Uterus (tissue), 2 donors: Measurements from ENCODE around the gene PLB1.

Experiments used
- CTCF ChIP-seq, 4 experiments: fragments of 200-600 bp in 2 of 4; fragments of 450-650 bp in 2 of 4; sonication (generic) in 2 of 4; IDR thresholded peaks; one replicate each; pipeline ENCODE4 v1.5.1; 2016 to 2019; ENCODE audit warnings: antibody characterized with exemption in 4 of 4, mild to moderate bottlenecking in 2 of 4, moderate library complexity in 1 of 4
- POLR2A ChIP-seq, 2 donors: fragments of 450-650 bp; IDR thresholded peaks; one replicate each; pipeline ENCODE4 v1.6.1; 2016; ENCODE audit warnings: antibody characterized with exemption in 2 of 2, mild to moderate bottlenecking in 1 of 2, moderate library complexity in 1 of 2

DNA sequence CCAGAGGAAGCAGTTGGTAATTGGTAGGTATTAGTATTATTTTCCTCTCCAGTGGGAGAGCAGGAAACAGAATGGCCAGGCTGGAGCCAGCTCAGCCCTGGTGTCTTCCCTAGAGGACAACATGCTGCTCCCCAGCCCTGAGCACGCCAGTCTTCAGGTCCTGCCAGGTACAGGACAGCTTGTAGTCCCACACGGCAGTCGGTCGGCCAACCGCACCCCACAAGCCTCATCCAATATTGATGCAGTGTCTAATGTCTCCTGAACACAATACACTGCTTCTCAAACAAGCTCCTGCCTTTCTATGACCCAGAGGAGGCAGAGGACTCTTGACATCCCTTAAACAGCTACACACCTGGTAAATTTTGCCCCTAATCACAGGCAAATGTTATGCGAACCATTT, 184.8 kb downstream of the PLB1 start:
- TF ChIP-seq CTCF (IDR thresholded peaks at IDR 0.05) = no peak
- TF ChIP-seq POLR2A (IDR thresholded peaks at IDR 0.05) = no peak
